ENCODE measurements around the gene ATOH7.
"Not testable (repeated sequence)": the region's sequence is repeated elsewhere in the genome, so short reads cannot be mapped to it uniquely, and the experiment has no call there.

Gene ATOH7

DNA sequence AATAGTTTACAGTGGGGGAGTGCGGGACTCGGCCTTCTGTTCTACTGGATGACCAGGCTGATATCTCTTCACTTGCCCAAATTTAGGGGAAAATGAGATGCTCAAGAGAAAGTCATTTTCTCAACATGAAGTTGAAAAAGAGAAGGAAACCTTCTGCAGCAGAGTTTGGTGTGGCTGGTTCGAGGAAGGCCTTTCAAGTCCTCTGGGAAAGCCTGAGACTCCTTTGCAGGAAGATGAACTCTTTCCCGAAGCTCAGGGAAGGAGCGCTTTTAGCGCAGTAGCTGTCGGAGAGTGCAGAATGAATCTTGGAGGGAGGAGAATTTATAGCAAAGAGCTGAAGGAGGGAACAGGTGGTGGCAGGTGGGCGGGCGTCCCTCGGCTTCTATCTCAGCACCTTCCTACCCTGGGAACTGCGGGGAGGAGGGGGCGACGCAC lies at the start of gene ATOH7:
Gene ATOH7, minus strand, starts transcription at position 297 of the 435 bp plus-strand sequence. CDS start 436 bp downstream, outside the sequence.
- no peak for DNase-seq (ENCODE audit: low spot score)

DNA sequence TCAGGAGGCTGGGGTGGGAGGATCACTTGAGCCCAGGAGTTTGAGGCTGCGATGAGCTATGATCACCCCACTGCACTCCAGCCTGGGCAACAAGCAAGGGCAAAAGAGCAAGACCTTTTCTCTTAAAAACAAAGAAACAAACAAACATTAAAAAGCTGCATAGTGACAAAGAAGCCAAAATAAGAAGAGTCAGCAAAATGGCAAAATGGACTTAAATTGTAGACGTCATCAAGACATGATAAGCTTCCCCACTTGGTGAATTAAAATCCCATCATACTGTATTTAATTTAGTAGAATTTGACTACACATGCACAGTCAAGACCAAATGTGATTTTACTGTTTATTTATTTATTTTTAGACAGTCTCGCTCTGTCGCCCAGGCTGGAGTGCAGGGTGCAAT lies 48.8 kb upstream of the ATOH7 start:
- no peak for DNase-seq (ENCODE audit: low spot score)

DNA sequence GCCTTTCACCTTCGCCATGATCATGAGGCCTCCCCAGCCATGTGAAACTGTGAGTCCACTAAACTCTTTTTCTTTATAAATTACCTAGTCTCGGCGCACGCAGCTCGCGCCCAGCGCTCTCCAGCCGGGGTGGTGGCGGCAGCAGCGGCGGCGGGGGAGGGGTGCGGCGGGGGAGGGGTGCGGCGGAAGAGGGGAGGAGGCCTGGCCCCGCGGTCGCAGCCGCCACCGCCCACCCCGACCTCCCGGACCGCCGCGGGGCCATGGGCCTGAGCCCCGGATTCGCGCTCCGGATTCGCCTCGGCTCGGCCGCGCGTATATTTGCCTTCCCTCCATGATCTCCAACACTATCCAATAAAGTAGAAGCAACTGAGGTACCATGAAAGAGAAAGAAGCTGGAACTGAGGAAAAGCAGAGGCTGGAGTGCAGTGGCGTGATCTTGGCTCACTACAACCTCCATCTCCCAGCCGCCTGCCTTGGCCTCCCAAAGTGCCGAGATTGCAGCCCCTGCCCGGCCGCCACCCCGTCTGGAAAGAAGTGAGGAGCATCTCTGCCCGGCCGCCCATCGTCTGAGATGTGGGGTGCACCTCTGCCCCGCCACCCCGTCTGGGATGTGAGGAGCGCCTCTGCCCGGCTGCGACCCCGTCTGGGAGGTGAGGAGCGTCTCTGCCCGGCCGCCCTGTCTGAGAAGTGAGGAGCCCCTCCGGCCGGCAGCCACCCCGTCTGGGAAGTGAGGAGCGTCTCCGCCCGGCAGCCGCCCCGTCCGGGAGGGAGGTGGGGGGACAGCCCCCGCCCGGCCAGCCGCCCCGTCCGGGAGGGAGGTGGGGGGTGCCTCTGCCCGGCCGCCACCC lies 47.2 kb upstream of the ATOH7 start:
- not testable (repeated sequence) for DNase-seq (ENCODE audit: low spot score)

DNA sequence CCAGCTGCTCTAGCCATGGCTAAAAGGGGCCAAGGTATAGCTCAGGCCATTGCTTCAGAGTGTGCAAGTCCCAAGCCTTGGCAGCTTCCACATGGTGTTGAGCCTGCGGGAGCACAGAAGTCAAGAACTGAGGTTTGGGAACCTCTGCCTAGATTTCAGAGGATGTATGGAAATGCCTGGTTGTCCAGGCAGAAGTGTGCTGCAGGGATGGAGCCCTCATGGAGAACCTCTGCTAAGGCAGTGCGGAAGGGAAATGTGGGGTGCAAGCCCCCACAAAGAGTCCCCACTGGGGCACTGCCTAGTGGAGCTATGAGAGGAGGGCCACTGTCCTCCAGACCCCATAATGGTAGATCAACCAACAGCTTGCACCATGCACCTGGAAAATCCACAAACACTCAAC lies 45.9 kb upstream of the ATOH7 start:
- not testable (repeated sequence) for DNase-seq (ENCODE audit: low spot score)

DNA sequence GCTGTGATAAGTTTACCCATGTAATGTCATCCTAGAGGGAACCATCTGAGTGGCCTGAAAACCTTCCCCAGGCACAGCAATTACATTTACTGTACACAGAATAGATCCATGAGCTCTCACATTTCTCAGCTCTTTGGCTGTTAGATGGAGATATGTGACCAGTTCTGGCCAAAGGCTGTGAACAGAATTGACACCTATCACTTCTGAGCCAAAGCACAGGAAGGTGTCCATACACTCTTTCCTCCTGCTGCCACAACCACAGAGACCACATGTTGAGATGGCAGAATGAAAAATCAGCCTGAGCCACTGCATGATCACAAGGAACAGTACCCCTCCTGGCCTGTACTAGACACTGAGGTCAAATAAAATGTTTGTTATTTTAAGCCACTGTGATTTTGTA lies 44.3 kb upstream of the ATOH7 start:
- no peak for DNase-seq (ENCODE audit: low spot score)

DNA sequence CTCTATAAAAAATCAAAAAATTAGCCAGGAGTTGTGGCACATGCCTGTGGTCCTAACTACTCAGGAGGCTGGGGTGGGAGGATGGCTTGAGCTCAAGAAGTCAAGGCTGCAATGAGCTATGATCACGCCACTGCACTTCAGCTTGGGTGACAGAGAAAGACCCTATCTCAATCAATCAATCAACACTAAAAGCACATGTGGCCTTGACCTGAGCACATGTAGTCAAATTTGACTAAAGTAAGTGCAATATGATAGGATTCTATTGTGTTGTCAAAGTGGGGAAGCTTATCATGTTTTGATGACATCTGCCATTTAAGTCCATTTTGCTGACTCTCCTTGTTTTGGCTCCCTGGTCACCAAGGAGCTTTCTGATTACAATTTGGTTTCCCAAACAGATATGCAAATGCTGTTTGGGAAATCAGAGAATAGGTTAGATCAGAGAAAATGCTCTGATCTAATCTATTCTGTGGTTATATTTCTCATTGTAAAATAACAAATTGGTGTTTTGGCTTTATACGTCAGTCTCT lies 43.8 kb upstream of the ATOH7 start:
- no peak for DNase-seq (ENCODE audit: low spot score)

DNA sequence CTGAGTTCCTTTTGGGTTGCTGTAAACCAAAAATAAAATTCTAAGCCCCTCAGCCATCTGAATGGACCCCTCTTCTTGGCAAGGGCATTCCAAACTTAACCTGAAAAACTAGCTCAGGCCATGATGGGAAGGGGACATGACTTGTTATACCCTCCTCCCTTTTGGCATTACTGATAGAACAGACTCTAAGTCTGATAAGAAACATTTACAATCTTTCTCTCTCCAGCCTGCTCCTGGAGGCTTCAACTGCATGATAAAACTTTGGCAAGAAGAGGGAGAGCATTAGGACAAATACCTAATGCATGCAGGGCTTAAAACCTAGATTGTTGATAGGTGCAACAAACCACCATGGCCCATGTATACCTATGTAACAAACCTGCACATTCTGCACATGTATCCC lies 40.9 kb upstream of the ATOH7 start:
- DNase-seq (ENCODE audit: low spot score) = no peak

DNA sequence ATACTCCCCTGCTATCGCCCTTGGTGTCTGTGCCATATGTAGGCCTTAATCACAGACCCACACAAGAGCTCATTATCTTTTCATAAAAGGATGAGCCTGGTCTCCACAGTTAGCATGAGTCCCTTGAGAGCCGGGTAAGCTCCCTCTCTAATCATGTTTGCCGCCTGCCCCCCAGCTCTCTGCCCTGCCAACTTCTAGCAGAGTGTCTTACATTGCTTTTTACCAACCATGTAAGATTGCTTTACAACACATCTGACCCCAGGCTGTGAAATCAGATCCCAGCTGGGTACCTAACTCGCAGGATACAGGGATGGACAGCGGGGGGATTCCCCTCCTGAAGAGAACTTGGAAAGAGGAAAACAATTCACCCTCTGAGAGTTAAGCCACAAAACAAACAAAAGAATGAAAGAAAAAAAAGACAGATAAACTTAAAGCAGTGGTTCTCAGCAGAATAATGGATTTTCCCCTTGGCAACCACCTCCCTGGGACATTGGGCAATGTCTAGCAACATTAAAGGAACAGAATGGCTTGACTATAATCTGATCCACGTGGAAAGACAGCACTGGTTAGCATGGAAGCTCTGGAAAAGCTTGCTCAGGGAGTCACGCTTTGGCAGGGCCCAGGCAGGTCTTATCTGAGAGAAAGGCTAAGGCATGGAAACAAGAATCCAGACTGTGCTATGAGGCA lies 39.4 kb upstream of the ATOH7 start:
- no peak for DNase-seq (ENCODE audit: low spot score)

DNA sequence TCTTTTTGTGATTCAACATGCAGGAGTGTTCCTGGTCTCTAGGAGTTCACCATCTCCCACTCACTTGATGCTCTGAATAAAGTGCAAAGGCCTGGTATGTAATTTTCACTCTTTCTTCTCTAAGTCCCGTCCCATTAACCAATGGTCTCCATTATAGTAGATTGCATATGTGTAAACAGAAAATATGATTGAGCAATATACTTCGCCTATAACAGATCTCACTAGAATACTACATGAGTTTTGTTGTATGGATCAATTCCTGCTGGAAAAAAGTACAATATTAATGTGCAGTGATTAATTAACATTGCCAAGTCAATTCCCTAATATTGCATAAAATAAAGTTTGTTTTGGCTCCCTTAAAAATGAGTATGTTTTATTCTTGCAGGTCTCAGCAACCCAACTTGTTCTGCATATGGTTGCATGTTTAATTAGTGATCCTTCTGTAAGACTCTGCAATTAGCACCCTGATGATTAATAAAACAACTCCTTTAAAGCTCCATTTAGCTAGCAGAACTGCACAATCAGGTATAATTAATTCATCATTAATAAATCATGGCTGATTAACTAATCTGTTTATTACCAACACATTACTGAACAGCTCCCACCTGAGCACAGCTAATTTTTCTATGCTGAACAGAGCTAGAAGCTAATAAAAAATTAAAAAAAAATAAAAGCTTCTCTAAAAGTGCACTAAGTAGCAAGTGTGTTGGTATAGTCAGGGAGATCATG lies 37.8 kb upstream of the ATOH7 start:
- no peak for DNase-seq (ENCODE audit: low spot score)

DNA sequence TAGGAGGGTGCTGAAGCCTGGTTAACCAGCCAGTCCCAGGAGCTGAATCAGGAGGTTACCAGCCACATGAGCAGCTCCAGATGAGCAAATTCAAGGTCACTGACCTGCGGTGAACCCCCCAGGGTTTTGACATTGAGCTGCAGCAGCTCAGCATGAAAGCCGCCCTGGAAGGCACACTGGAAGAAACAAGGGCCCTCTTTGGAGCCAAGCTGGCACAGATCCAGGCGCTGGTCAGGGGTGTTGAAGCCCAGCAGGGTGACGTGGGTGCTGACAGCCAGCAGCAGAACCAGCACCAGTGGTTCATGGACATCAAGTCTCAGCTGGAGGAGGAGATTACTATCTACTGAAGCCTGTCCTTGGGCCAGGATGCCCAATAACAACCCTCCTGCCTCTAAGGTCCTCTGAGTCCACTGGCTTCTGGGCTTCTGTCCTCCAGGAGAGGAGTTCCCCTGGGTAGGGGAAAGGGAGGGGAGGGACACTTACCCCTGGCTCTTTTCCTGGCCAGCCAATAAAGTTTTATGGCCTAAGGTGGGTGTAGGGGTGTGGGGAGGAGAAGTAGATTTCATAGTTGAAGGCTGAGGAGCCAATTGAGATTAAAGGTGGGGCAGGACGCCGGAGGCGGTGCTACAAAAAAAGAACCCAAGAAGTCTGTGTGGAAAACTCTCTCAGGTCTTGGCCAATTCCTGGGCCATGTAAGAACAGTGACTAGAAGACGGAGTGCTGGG lies 29.4 kb upstream of the ATOH7 start:
- no peak for DNase-seq (ENCODE audit: low spot score)

DNA sequence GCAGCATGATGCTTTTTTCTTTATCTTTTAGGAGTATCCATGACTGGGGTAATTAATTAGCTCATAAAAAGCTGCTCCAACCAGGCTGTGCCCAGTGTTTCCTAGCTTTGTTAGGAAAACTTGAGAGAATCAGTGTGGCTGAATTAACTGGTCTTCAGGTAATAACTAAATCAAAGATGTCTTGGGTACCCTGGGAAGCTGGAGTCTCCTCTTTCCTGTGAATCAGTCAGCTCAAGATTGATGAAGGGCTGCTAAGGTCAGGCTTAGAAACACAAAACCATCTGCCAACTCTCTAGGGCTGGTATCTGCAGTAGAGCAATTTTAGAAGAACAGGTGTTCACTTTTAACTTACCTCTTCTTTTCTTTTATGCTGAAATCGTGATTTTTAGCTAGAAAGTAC lies 21.4 kb upstream of the ATOH7 start:
- no peak for DNase-seq (ENCODE audit: low spot score)

DNA sequence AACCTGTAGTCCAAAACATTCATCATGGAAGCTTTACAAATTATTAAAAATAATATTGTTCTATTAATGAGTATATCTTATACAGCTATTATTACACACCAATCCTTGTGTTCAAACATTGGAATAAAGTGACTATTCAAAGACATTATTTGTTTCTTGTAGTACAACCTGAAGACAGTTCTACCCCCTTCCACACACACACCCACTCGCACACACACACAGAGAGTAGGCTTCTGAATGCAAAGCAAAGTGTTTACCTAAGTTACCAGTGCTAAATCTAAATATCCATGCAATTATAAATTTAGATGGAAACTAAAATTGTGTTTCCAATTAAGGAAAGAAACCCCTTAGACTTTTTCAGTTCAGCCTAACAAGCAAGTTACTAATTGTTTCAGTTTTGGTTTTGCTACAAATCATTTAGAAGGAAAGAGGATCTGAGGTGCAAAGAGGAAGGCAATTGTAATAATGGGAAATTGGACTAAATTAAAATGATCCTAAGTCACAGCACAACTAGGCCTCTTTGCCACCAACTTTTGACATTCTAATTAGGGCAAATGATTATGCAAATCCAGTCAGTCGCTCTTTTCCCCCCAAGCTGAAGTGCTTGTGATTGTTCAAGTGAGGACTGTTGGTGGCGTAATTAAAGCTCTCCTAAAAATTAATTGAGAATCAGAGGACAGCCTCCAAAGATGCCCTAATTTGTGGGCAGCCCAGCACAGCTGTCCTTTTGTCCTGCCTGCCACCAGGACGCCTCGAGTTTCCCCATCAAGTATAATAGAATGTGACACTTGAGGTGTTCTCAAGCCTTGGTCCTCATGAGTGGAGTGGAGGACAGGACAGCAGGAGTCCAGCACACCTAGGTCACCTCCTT lies 19.9 kb upstream of the ATOH7 start:
- no peak for DNase-seq (ENCODE audit: low spot score)

DNA sequence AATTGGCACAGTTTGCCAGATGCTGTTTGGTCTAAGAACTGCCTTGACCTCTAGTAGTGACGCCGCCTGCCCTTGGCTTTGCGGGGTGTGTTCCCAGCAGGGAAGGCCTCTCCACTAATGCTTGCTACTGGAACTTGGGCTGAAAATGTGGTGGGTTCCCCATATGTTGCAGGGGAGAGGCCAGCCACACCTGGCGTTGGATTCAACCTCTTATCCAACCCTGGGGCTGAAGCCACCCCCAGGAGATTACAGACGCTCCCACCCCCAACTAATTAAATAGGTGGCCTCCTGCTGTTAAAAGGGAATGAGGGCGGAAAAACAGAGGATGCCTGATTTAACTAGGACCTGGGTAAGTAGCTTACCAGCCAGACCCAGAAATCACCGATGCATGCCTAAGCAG lies 19.2 kb upstream of the ATOH7 start:
- no peak for DNase-seq (ENCODE audit: low spot score)

DNA sequence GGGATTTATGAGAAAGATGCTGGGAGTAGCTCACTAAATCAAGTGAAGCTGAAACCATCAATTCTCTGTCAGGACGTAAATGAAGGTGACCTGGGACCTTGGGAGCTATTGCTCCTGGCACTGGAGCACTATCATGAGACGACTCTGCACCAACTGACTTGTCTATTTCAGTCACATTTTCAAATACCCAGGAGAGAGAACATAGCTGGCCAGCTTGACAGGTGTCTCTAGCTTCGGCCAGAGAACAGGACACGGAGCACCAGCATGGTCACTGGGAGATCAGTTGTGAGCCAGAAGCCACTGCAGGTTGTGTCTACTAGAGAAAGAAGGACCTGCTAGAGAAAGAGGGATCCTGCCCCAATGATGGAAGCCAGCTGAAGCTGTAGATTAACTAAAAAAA lies 17.4 kb upstream of the ATOH7 start:
- no peak for DNase-seq (ENCODE audit: low spot score)

DNA sequence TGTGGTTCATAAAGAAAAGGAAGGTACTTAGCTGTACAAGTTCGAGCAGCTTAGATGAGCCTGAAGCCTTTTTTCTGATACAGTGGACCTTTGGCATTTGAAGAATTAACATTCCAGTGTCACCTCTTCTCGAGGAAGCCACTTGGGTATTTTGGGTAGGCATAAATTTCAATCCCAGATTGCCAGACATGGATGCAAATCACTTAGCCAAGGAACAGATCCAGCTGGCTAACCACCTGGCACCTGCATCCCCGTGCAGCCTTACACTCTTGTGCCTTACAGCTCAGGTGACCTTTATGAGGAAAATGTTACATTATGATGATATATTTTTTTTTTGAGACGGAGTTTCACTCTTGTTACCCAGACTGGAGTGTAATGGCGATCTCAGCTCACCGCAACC lies 16.0 kb upstream of the ATOH7 start:
- no peak for DNase-seq (ENCODE audit: low spot score)

DNA sequence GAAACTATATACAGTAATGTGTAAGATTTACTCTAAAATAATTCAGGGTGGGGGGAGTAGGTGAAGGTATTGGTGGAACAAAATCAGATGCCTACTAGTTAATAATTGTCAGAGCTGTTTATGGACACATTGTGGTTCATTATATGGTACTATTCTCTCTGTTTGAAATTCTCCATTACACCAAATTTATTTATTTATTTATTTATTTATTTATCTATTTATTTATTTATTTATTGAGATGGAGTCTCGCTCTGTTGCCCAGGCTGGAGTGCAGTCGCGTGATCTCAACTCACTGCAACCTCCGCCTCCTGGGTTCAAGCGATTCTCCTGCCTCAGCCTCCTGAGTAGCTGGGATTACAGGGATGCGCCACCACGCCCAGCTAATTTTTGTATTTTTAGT lies 14.5 kb upstream of the ATOH7 start:
- DNase-seq (ENCODE audit: low spot score) = not testable (repeated sequence)

DNA sequence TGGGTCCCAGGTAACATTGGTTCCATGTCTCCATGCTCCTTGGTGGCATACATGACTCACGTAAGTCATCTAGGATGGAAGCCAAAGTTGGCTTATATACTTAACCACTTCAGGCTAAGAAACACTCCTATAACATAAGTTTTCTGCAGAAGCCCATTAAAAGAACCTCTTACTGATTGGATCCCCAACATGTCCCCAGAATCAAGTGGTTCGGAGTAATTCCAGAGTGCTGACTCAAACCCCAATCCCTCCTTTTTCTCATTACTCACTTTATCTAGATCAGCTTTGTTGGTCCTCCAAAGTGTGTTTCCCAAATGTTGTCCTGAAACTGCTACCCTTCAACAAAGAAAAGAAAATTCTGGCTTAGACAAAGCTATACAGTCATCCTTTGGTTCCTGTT lies 10.1 kb upstream of the ATOH7 start:
- no peak for DNase-seq (ENCODE audit: low spot score)

DNA sequence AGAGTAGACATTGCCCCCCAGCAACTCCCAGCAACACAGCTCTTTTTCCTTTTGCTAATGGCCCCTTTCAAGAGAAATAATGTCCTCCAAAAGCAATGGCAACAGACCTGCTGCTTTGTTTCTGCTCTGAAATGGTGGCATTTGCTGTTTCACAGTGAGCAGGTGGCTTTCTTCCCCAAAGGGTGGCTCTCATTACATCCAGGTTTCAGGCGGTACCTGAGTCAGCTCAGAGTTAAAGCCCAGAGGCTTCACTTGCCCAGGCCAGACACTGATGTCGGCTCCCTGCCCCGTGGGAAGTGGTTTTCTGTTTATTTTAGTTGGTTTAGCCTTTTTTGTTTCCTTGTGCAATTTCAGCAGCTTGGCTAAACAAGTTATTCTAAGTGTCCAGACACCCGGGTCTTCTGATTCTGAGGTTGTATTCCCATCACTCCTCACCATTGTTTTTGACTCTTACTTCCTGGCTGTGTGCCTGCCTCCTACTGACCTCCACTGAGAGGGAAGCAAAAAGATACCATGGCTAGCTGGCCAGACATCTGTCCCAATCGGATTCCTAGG lies 7.8 kb upstream of the ATOH7 start:
- DNase-seq (ENCODE audit: low spot score) = no peak

DNA sequence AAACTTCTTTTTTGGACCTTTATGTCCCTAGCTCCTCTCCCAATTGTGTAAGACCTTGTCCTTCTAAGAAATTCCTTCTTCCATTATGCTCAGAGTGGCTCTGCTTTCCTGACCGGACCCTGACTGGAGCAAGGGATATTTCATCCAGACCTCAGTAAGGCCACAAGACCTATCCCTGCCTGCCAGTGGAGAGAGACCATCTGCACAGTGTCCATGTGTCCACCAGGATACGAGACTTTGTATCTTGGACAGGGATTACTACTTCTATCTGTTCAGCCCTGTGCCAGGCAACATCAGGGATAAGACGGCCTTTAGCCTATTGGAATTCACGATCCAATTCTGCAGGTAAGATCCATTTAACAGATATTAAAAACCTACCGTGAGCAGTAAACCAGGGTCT lies 7.2 kb upstream of the ATOH7 start:
- no peak for DNase-seq (ENCODE audit: low spot score)

DNA sequence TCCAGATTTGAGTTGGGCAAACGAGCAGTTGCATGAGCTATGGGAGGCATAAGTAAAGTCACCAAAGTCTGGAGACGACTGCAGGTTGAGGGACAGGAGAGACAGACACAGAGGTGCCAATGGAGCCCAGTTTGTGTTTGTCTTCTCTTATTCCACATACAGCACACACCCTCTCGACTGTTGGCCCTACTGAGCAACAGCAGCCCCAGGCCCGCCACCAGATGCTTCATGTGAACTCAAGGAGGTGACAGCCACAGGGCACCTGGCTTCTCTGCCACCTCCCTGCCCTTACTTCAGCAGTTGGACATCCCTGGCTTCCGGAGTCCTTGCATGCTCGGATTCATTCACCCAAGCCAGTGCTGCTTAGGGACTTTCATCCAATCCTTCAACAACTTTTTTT lies 6.5 kb upstream of the ATOH7 start:
- DNase-seq (ENCODE audit: low spot score) = no peak

DNA sequence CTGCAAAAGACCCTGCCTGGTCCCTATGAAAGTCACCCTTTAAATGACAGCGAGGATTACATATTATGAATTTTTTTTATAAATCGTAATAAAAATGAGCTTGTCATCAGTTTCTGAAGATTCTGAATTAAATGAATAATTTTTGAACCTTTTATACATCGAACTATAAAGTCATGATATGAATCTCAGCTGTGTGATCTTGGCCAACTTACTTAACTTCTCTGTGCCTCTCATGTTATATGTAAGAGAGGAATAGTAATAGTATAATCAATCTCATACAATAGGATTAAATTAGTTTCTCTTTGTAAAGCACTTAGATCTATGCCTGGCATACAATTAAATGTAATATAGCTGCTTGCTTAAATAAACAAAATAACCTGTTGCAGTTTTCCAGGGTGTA lies 5.3 kb upstream of the ATOH7 start:
- DNase-seq (ENCODE audit: low spot score) = no peak

Data from SW480 (cell line).